B cell (primary cell): ENCODE data around the gene NANOS1. TPM values are rescaled to one million over a fixed set of nuclear protein-coding genes. Genes with fewer than 3 reads are reported as not detected.

Source experiments
- ATAC-seq: fragments of 200-7000 bp; cut with Tn5 transposase; one replicate; pipeline ENCODE4 v1.10.0; 2021; ENCODE audit warnings: low read depth, mild to moderate bottlenecking, moderate number of reproducible peaks, moderate library complexity
- CTCF ChIA-PET: fragments of 350-600 bp; sonication (Branson Sonifier 250); formaldehyde crosslinking; loops from one replicate; lab custom pipeline; 2021; ENCODE audit warnings: antibody characterized with exemption, inconsistent platforms; lab: Charles Lee
- POLR2A ChIA-PET: fragments of 350-600 bp; sonication (Branson Sonifier 250); formaldehyde crosslinking; loops from one replicate; lab custom pipeline; 2021; ENCODE audit warnings: antibody characterized with exemption; lab: Charles Lee
- DNase-seq: peaks from one replicate; pipeline ENCODE4 v3.0.0; 2013
- H2AFZ ChIP-seq: 2 replicates; pipeline ENCODE4 v1.6.1; 2012; ENCODE audit warnings: mild to moderate bottlenecking, low read depth, low read length; ENCODE audit not compliant: insufficient read depth, poor library complexity, severe bottlenecking
- H3K27ac ChIP-seq, 2 donors: 1 replicate in 1 of 2; 2 replicates in 1 of 2; pipeline ENCODE4 v1.5.1; 2012 to 2013; ENCODE audit warnings: low read length in 2 of 2, mild to moderate bottlenecking in 2 of 2, moderate library complexity in 1 of 2
- H3K27me3 ChIP-seq, 4 experiments: fragments of 200-600 bp in 1 of 4; sonication (generic) in 1 of 4; replicated peaks in 1 of 4; 1 replicate in 2 of 4; 2 replicates in 2 of 4; pipeline versions ENCODE4 v1.6.1 to v1.7.0; 2013 to 2016; ENCODE audit warnings: low read length in 3 of 4, mild to moderate bottlenecking in 2 of 4, mixed read lengths in 1 of 4, moderate library complexity in 1 of 4; ENCODE audit not compliant: insufficient read depth in 4 of 4, control insufficient read depth in 3 of 4; ENCODE audit errors: control extremely low read depth in 1 of 4
- H3K36me3 ChIP-seq, 2 experiments: replicated peaks in 1 of 2; 1 replicate in 1 of 2; 2 replicates in 1 of 2; pipeline versions ENCODE4 v1.6.1 to v1.7.1; 2013; ENCODE audit warnings: low read length in 1 of 2; ENCODE audit not compliant: insufficient read depth in 2 of 2, control insufficient read depth in 1 of 2; ENCODE audit errors: control extremely low read depth in 1 of 2, extremely low read depth in 1 of 2
- H3K4me1 ChIP-seq, 2 donors: fragments of 200-600 bp in 1 of 2; sonication (generic) in 1 of 2; 1 replicate in 1 of 2; 2 replicates in 1 of 2; pipeline versions ENCODE4 v1.5.1 to v1.6.1; 2013 to 2017; ENCODE audit warnings: low read length in 2 of 2; ENCODE audit not compliant: control insufficient read depth in 2 of 2, insufficient read depth in 2 of 2
- H3K4me2 ChIP-seq: replicated peaks from 2 replicates; pipeline ENCODE3; 2012; ENCODE audit warnings: mild to moderate bottlenecking, low read depth, low read length; ENCODE audit not compliant: poor library complexity, severe bottlenecking
- H3K4me3 ChIP-seq, 5 experiments: fragments of 200-600 bp in 1 of 5; sonication (generic) in 1 of 5; 1 replicate in 3 of 5; 2 replicates in 2 of 5; pipeline versions ENCODE4 v1.5.1 to v1.7.0; 2011 to 2016; ENCODE audit warnings: low read length in 4 of 5, mild to moderate bottlenecking in 4 of 5, low read depth in 2 of 5, control low read depth in 1 of 5, moderate library complexity in 1 of 5; ENCODE audit not compliant: insufficient read depth in 1 of 5; ENCODE audit errors: control extremely low read depth in 1 of 5, extremely low read depth in 1 of 5
- H3K79me2 ChIP-seq: fragments of 200-600 bp; sonication (generic); one replicate; pipeline ENCODE4 v1.6.0; 2016; ENCODE audit warnings: low read length; ENCODE audit not compliant: control insufficient read depth, insufficient read depth
- H3K9ac ChIP-seq: fragments of 200-600 bp; sonication (generic); 2 replicates; pipeline ENCODE4 v1.6.1; 2017; ENCODE audit warnings: mild to moderate bottlenecking, low read length, moderate library complexity
- H3K9me3 ChIP-seq, 3 donors: one replicate each; pipeline versions ENCODE4 v1.6.1 to v1.7.1; 2013; ENCODE audit warnings: low read length in 2 of 3; ENCODE audit not compliant: control insufficient read depth in 2 of 3, insufficient read depth in 1 of 3; ENCODE audit errors: control extremely low read depth in 1 of 3
- H4K20me1 ChIP-seq: 2 replicates; pipeline ENCODE4 v1.6.0; 2012; ENCODE audit warnings: mild to moderate bottlenecking, low read length; ENCODE audit not compliant: insufficient read depth, control insufficient read depth, poor library complexity, severe bottlenecking
- H3K27ac Mint-ChIP-seq: one replicate; pipeline ENCODE4 v1.8.0; 2021; ENCODE audit warnings: mixed read lengths
- H3K27me3 Mint-ChIP-seq: one replicate; pipeline ENCODE4 v1.8.0; 2021; ENCODE audit warnings: mixed read lengths
- H3K4me1 Mint-ChIP-seq: one replicate; pipeline ENCODE4 v1.8.0; 2021; ENCODE audit warnings: mixed read lengths
- H3K4me3 Mint-ChIP-seq: one replicate; pipeline ENCODE4 v1.8.0; 2021; ENCODE audit warnings: mixed read lengths
- H3K9me3 Mint-ChIP-seq: one replicate; pipeline ENCODE4 v1.8.0; 2022; ENCODE audit warnings: mixed read lengths; ENCODE audit not compliant: insufficient read depth
- CTCF ChIP-seq: fragments of 200-600 bp; IDR thresholded peaks from one replicate; pipeline ENCODE4 v1.8.0; 2022; ENCODE audit warnings: antibody characterized with exemption, mild to moderate bottlenecking
- EZH2 ChIP-seq: IDR thresholded peaks from 2 replicates; pipeline ENCODE4 v1.6.1; 2012; ENCODE audit warnings: borderline replicate concordance, low read depth, mild to moderate bottlenecking, moderate library complexity, low read length; ENCODE audit not compliant: insufficient read depth, poor library complexity, severe bottlenecking
- WGBS: methylation state at CpG from one replicate; pipeline ENCODE4 v1.1.5; 2013; ENCODE audit warnings: missing lambda C conversion rate; ENCODE audit not compliant: insufficient coverage; 5-methylcytosine and 5-hydroxymethylcytosine counted together
- intact Hi-C: fragments of 100-400 bp; cut with micrococcal nuclease; formaldehyde crosslinking; loops from one replicate; pipeline ENCODE4 v1.10.0; 2022
- polyA plus RNA-seq: library from polyadenylated mRNA; depleted of rRNA; stranded (reverse); fragments of >200 nt; gene quantifications from 2 replicates; pipeline ENCODE4 v1.2.3, GENCODE V29; 2012
- total RNA-seq, 2 donors: library from RNA; stranded (reverse); fragments of 120-200 nt in 1 of 2; gene quantifications; 1 replicate in 1 of 2; 2 replicates in 1 of 2; pipeline versions ENCODE4 v1.2.3 to v1.2.4, GENCODE V29; 2013 to 2022

The NANOS1 gene
- total and polyA plus RNA-seq, 2 donors (not counting 1 experiment from before 2014, with no cell fraction given): 0.16 to 0.69 TPM

- ChIA-PET POLR2A (no interaction called here), CTCF (no interaction called here)
- Histone ChIP-seq H2AFZ (no peak overlapping the region), H3K27me3 (no peaks in the 10 kb centered on the region), H3K4me1 (no peaks in the 10 kb centered on the region), H3K4me3 (no peak overlapping the region), H3K36me3 (peaks cover 17 to 65% of the 10 kb centered on the region in 2 experiments), H3K79me2 (peaks cover 70% of the 10 kb centered on the region), H4K20me1 (peaks cover 47% of the 10 kb centered on the region), H3K9me3 (no peaks in the 10 kb centered on the region), H3K9ac (no peak overlapping the region), H3K4me2 (no peak overlapping the region), H3K27ac (no peak overlapping the region)
- H3K9me3 Mint-ChIP-seq: no peaks in the 10 kb centered on the region
- DNase-seq: no peak
- no peaks in the 10 kb centered on the region for H3K27me3 Mint-ChIP-seq
- ATAC-seq: no peak
- intact Hi-C loops: no loop called here
- no peak overlapping the region for H3K27ac Mint-ChIP-seq
- no peak overlapping the region for H3K4me3 Mint-ChIP-seq
- peaks cover 6% of the 10 kb centered on the region for H3K4me1 Mint-ChIP-seq
- WGBS: 100% methylated on average over 3 of the region's 9 CpGs
- no peak for TF ChIP-seq EZH2
- TF ChIP-seq CTCF: no peak
Observed at GRCh38 chr10:119070395-119071165, 41.1 kb downstream of the NANOS1 start.

GRCh38 chr10:119073584-119073983, 44.1 kb downstream of the NANOS1 start:
- ChIA-PET POLR2A (no interaction called here), CTCF (no interaction called here)
- Histone ChIP-seq H3K4me2 (no peak overlapping the region), H3K36me3 (peaks cover 13 to 42% of the 10 kb centered on the region in 2 experiments), H3K9me3 (peaks cover 0 to 4% (median 0%) of the 10 kb centered on the region in 3 donors), H2AFZ (no peak overlapping the region), H3K27me3 (no peaks in the 10 kb centered on the region), H3K79me2 (peaks cover 76% of the 10 kb centered on the region), H3K4me1 (peaks cover 15 to 21% of the 10 kb centered on the region in 2 donors), H4K20me1 (peaks cover 74% of the 10 kb centered on the region), H3K4me3 (no peak overlapping the region), H3K27ac (no peak overlapping the region), H3K9ac (no peak overlapping the region)
- H3K4me3 Mint-ChIP-seq: no peak overlapping the region
- intact Hi-C loops: no loop called here
- WGBS: 100% methylated on average over 2 of the region's 6 CpGs
- peaks cover 21% of the 10 kb centered on the region for H3K4me1 Mint-ChIP-seq
- H3K27ac Mint-ChIP-seq: no peak overlapping the region
- no peaks in the 10 kb centered on the region for H3K9me3 Mint-ChIP-seq
- ATAC-seq (no peak), DNase-seq (no peak)
- no peaks in the 10 kb centered on the region for H3K27me3 Mint-ChIP-seq
- TF ChIP-seq EZH2 (no peak), CTCF (no peak)
